Kidney epithelial cell (primary cell): ENCODE measurements around the gene BAG1. TPM values are rescaled to one million over a fixed set of nuclear protein-coding genes. Genes with fewer than 3 reads are reported as not detected.

Experiments
- DNase-seq: peaks from one replicate; pipeline ENCODE4 v3.0.0-alpha.2; 2010; ENCODE audit warnings: low read depth
- H3K27me3 ChIP-seq: 2 replicates; pipeline ENCODE4 v1.6.0; 2011; ENCODE audit warnings: low read length; ENCODE audit not compliant: control insufficient read depth, insufficient read depth
- H3K36me3 ChIP-seq: 2 replicates; pipeline ENCODE4 v1.5.1; 2011; ENCODE audit warnings: low read length; ENCODE audit not compliant: control insufficient read depth, insufficient read depth
- H3K4me3 ChIP-seq: 2 replicates; pipeline ENCODE4 v1.5.1; 2011; ENCODE audit warnings: low read depth, mild to moderate bottlenecking, control low read depth, low read length
- CTCF ChIP-seq: IDR thresholded peaks from 2 replicates; pipeline ENCODE4 v1.5.1; 2011; ENCODE audit warnings: mild to moderate bottlenecking, moderate library complexity, low read length, control low read depth, inconsistent platforms; ENCODE audit not compliant: insufficient read depth, poor library complexity, severe bottlenecking
- total RNA-seq: library from RNA; depleted of rRNA; stranded (reverse); fragments of >200 nt; gene quantifications from 2 replicates; pipeline ENCODE4 v1.2.3, GENCODE V29; 2015

BAG1 gene
- total RNA-seq, 1 donor from 2014 or later: 59.0 TPM

- no peak for DNase-seq
- H3K36me3 ChIP-seq: no peaks in the 10 kb centered on the region
- H3K4me3 ChIP-seq: no peak overlapping the region
- H3K27me3 ChIP-seq: no peaks in the 10 kb centered on the region
- TF ChIP-seq CTCF: no peak
These were observed 32.9 kb downstream of the BAG1 start for GRCh38 chr9:33231623-33231942.

GRCh38 chr9:33230756-33231622 lies 33.5 kb downstream of the BAG1 start:
- DNase-seq: no peak
- no peaks in the 10 kb centered on the region for H3K27me3 ChIP-seq

GRCh38 chr9:33229359-33230114 lies 35.0 kb downstream of the BAG1 start:
- peak; percentile 47 for TF ChIP-seq CTCF
- H3K36me3 ChIP-seq: no peaks in the 10 kb centered on the region
- H3K4me3 ChIP-seq: no peak overlapping the region
- H3K27me3 ChIP-seq: no peaks in the 10 kb centered on the region
- peak; percentile 55 for DNase-seq

More at GRCh38 chr9:33230756-33231622, 33.5 kb downstream of the BAG1 start:
- Histone ChIP-seq H3K36me3 (no peaks in the 10 kb centered on the region), H3K4me3 (no peak overlapping the region)
- TF ChIP-seq CTCF: no peak

GRCh38 chr9:33228606-33229005 lies 35.9 kb downstream of the BAG1 start:
- Histone ChIP-seq H3K27me3 (no peaks in the 10 kb centered on the region), H3K36me3 (no peaks in the 10 kb centered on the region), H3K4me3 (no peak overlapping the region)
- TF ChIP-seq CTCF: no peak
- no peak for DNase-seq

GRCh38 chr9:33227741-33228140 lies 36.8 kb downstream of the BAG1 start:
- DNase-seq: no peak
- no peak for TF ChIP-seq CTCF
- Histone ChIP-seq H3K27me3 (no peaks in the 10 kb centered on the region), H3K4me3 (no peak overlapping the region), H3K36me3 (no peaks in the 10 kb centered on the region)

GRCh38 chr9:33227008-33227398 lies 37.5 kb downstream of the BAG1 start:
- DNase-seq: no peak
- no peaks in the 10 kb centered on the region for H3K36me3 ChIP-seq
- H3K27me3 ChIP-seq: no peaks in the 10 kb centered on the region
- TF ChIP-seq CTCF: no peak
- no peak overlapping the region for H3K4me3 ChIP-seq
